ENCODE measurements around the gene WSCD2. TPM values are rescaled to one million over a fixed set of nuclear protein-coding genes. Genes with fewer than 3 reads are reported as not detected.

The WSCD2 gene
- total RNA-seq, 6 experiments from 2014 or later, result not detected

DNA sequence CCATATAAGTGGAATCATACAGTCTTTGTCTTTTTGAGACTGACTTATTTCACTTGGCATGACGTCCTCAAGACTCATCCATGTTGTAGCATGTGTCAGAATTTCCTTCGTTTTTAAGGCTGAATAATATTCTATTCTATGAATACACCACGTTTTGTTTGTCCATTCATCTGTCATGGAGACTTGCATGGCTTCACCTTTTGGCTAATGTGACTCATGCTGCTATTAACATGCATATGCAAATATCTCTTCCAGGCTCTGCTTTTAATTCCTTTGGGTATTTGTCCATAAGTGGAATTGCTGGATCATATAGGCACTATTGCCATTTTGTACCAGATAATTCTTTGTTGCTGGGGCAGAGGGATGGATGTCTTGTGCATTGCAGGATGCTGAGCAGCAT is 19.6 kb upstream of the WSCD2 start:
- no peak for DNase-seq
- Mint-ChIP-seq H3K9me3 (peaks cover 70% of the 10 kb centered on the region), H3K4me1 (ENCODE audit: low read depth) (no peaks in the 10 kb centered on the region), H3K36me3 (ENCODE audit: low read depth) (peaks cover 6% of the 10 kb centered on the region; the same call in 1 of the 2 replicates), H3K27me3 (ENCODE audit: insufficient read depth) (no peaks in the 10 kb centered on the region), H3K27ac (no peak overlapping the region), H3K4me3 (no peak overlapping the region)
- TF ChIP-seq, protein P1, sequence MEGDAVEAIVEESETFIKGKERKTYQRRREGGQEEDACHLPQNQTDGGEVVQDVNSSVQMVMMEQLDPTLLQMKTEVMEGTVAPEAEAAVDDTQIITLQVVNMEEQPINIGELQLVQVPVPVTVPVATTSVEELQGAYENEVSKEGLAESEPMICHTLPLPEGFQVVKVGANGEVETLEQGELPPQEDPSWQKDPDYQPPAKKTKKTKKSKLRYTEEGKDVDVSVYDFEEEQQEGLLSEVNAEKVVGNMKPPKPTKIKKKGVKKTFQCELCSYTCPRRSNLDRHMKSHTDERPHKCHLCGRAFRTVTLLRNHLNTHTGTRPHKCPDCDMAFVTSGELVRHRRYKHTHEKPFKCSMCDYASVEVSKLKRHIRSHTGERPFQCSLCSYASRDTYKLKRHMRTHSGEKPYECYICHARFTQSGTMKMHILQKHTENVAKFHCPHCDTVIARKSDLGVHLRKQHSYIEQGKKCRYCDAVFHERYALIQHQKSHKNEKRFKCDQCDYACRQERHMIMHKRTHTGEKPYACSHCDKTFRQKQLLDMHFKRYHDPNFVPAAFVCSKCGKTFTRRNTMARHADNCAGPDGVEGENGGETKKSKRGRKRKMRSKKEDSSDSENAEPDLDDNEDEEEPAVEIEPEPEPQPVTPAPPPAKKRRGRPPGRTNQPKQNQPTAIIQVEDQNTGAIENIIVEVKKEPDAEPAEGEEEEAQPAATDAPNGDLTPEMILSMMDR (IDR thresholded peaks at IDR 0.05), result no peak

DNA sequence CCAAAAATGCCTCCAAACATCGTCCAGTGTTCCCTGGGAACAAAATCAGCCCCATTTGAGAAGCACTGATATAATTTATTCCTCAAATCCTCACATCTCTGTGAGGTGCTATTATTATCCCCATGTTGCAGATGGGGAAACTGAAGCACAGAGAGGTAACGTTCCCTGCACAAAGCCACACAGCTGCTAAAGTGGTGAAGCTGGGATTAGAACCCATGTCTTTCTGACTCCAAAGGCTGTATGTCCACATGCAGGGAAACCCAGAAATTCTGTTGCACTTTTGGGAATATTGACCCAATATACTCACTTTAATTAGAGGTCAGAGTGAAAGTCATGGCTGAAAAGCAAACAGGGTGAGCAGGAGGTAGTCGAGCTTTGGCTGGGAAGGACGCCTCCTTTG is 19.1 kb upstream of the WSCD2 start:
- H3K27me3 Mint-ChIP-seq (ENCODE audit: insufficient read depth), result no peaks in the 10 kb centered on the region
- TF ChIP-seq, protein P1 (IDR thresholded peaks at IDR 0.05), result no peak
- H3K4me3 Mint-ChIP-seq, result no peak overlapping the region
- peaks cover 68% of the 10 kb centered on the region for H3K9me3 Mint-ChIP-seq
- no peak overlapping the region for H3K27ac Mint-ChIP-seq
- H3K4me1 Mint-ChIP-seq (ENCODE audit: low read depth), result no peaks in the 10 kb centered on the region
- H3K36me3 Mint-ChIP-seq (ENCODE audit: low read depth), result peaks cover 6% of the 10 kb centered on the region; the same call in 1 of the 2 replicates
- no peak for DNase-seq

DNA sequence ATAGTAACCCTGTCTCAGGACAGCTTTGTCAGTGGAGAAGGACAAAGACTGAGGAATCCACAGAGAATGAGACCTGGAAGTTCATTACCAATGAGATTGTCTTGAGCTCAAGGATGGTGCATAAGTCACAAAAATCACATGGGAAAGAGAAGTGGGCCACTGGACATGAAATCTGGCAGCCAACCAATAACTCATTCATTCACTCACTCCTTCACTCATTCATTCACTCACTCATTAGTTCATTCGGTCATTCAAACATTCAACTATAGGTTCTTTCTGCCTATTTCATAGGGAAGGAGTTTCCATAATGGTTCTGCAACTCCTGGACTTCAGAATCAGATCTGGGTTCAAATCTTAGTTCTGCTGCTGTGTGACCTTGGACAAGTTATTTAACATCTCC is 18.2 kb upstream of the WSCD2 start:
- DNase-seq, result no peak
- Mint-ChIP-seq H3K4me1 (ENCODE audit: low read depth) (no peaks in the 10 kb centered on the region), H3K4me3 (no peak overlapping the region), H3K27me3 (ENCODE audit: insufficient read depth) (no peaks in the 10 kb centered on the region), H3K36me3 (ENCODE audit: low read depth) (peaks cover 6% of the 10 kb centered on the region; the same call in 1 of the 2 replicates), H3K9me3 (peaks cover 60% of the 10 kb centered on the region), H3K27ac (no peak overlapping the region)
- TF ChIP-seq, protein P1 (IDR thresholded peaks at IDR 0.05), result no peak

DNA sequence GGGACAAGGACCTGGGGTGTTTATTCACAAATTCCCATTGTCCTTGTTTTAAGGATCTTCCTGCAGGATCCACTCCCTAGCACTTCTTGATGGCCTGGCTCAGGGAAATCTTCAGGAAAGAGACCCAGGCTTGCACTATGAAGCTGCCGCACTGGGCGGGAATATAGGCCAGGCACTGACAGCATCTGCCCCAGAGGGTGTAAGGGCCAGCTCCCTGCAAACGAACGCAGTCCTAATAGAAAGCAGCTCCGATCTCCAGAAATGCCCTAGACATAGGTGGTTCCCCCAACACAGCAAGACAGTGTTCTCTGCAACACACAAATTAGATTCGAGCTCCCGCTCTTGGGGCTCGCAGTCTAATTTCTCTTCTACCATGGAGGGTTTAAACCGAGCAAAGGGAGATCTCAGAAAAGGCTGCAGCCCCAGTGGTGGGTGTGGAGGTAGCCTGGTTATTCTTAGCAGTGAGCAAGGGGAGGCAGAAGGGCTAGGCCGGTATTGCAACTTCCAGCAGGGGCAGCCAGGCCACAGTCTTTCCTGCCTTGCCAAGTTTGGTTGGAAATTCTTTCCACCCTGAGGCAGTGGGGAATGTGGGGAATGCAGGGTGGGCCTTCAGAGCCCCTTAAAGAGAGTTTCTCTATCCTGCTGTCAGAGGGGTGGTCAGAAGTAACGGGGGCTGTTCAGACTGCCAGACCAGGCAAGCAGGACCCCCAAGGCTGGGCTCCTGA is 16.1 kb upstream of the WSCD2 start:
- peaks cover 6% of the 10 kb centered on the region; the same call in 1 of the 2 replicates for H3K36me3 Mint-ChIP-seq (ENCODE audit: low read depth)

DNA sequence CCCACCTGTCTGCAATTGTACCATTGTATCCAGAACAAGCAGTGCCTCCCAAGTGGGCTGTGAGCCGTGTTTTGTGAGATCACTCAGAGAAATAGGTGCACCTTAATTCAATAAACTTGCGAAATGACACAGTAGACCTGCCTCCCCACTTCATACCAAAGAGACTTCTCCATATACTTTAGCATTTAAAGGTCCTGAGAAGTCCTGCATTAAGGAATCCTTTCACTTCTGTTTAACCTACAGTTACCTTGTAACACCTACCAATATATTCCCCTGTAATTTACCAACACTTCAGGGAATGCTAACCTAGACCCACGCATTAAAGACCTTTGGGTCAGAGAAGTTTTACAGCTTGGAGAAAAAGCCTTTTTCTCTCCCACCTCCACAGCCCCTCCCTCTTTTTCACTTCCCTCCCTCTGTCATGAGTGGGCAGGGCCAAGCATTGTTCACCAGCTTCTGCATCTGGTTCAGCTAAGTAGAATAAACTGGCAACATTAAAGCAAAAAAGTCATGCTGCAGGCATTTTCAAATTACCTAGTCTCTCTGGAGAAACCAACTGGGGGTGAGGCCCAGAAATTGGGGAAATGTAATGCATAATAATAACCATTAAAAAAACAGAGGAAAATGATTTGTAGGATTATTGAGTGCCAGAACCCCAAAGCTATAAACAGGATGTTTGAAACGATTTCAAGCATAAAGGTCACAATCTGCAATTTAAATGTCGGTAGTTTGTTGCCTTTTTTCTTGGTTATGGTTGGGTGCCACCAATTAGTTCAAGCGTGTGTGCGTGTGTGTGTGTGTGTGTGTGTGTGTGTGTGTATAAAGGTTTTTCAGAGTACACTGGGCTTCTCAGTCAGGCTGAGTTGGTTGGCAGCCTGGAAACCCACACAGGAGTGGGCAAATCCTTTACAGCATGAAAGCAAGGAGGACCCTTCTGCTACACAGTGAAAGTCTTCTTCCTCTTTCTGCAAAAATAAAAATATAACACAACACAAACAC is 13.7 kb upstream of the WSCD2 start:
- Mint-ChIP-seq H3K9me3 (peaks cover 61% of the 10 kb centered on the region), H3K4me1 (ENCODE audit: low read depth) (no peaks in the 10 kb centered on the region), H3K27ac (no peak overlapping the region), H3K4me3 (no peak overlapping the region), H3K36me3 (ENCODE audit: low read depth) (peaks cover 6% of the 10 kb centered on the region; the same call in 1 of the 2 replicates), H3K27me3 (ENCODE audit: insufficient read depth) (peaks cover 4% of the 10 kb centered on the region; the same call in 1 of the 2 replicates)
- TF ChIP-seq, protein P1 (IDR thresholded peaks at IDR 0.05), result no peak
- DNase-seq, result no peak

More for the DNA sequence above, 16.1 kb upstream of the WSCD2 start:
- Mint-ChIP-seq H3K27ac (no peak overlapping the region), H3K9me3 (peaks cover 56% of the 10 kb centered on the region), H3K4me1 (ENCODE audit: low read depth) (no peaks in the 10 kb centered on the region), H3K4me3 (no peak overlapping the region), H3K27me3 (ENCODE audit: insufficient read depth) (peaks cover 2% of the 10 kb centered on the region; the same call in 1 of the 2 replicates)
- no peak for DNase-seq
- TF ChIP-seq, protein P1 (IDR thresholded peaks at IDR 0.05), result no peak
